ENCODE data around the gene CNOT4. TPM values are rescaled to one million over a fixed set of nuclear protein-coding genes. Genes with fewer than 3 reads are reported as not detected.
A peak's percentile ranks its signal among the peaks of the same experiment; 100 is the strongest.

Gene CNOT4
- total RNA-seq, 1 experiment from 2014 or later = 16.6 TPM

DNA sequence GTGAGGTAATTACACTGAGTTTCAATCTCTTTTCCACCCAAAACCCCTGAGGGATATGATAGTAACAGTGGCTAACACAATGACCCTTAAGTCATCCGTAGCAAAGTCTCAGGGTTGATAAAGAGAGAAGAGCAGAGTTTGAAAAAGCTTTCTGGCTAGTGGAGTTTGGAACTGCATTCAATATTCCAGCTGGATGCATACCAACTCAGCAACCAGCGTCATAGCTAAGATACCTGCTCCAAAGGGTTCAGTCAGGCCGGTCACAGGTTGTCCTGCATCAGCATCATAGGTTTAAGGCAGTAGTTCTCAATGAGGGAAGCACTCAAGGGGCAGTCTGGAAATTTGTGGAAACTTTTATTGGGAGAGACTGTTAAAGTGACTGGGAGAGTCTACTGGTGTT is 93.5 kb downstream of the CNOT4 start (continued):
- TF ChIP-seq EGR1 (IDR thresholded peaks at IDR 0.05; ENCODE audit: low read depth) (no peak), CEBPB (IDR thresholded peaks at IDR 0.05; ENCODE audit: low read depth) (no peak)
- TF ChIP-seq, protein P1, sequence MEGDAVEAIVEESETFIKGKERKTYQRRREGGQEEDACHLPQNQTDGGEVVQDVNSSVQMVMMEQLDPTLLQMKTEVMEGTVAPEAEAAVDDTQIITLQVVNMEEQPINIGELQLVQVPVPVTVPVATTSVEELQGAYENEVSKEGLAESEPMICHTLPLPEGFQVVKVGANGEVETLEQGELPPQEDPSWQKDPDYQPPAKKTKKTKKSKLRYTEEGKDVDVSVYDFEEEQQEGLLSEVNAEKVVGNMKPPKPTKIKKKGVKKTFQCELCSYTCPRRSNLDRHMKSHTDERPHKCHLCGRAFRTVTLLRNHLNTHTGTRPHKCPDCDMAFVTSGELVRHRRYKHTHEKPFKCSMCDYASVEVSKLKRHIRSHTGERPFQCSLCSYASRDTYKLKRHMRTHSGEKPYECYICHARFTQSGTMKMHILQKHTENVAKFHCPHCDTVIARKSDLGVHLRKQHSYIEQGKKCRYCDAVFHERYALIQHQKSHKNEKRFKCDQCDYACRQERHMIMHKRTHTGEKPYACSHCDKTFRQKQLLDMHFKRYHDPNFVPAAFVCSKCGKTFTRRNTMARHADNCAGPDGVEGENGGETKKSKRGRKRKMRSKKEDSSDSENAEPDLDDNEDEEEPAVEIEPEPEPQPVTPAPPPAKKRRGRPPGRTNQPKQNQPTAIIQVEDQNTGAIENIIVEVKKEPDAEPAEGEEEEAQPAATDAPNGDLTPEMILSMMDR (IDR thresholded peaks at IDR 0.05 in 2 of 3, conservative IDR thresholded peaks at IDR 0.05 in 1 of 3; ENCODE audit: borderline replicate concordance in 1 of 3, insufficient read depth in 1 of 3, low read depth in 2 of 3, low read length in 2 of 3) = no peak

DNA sequence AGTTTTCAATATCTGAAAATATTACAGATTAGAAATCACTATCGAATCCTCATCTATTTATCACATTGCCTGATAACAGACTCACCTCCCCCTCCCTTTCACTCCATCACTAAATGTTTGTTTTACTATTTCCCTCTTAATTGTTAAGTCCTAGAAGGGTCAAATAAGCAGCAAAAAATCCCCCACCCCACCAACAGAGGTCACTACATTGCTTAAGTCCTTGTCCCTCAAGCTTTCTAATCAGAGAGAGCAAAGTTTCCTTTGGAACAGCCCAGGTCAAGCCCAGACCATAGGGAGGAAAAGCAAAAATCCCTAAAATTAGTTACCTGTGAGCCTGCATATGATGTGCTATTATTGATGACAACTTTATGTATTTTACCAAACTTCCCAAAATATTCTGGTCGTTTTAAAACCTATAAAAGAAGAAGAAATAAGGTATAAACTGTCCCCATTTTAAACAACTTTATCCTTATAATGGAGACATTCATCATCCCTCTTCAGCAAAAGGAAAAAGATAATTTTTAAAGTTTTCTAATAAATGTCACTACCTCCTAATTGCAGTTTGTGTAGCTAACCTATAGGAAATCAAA is 95.0 kb downstream of the CNOT4 start:
- Histone ChIP-seq H3K9ac (ENCODE audit: low read length) (no peak overlapping the region), H3K79me2 (ENCODE audit: insufficient read depth, low read length) (no peaks in the 10 kb centered on the region; the same call in 1 of the 2 replicates), H3K27ac (ENCODE audit: low read depth, low read length) (no peak overlapping the region), H3K9me3 (ENCODE audit: control insufficient read depth in 1 of 2, insufficient read depth in 1 of 2, low read depth in 1 of 2, low read length in 2 of 2) (no peaks in the 10 kb centered on the region), H2AFZ (ENCODE audit: low read depth, low read length, poor library complexity, severe bottlenecking) (no peak overlapping the region), H3K9me2 (ENCODE audit: insufficient read depth) (no peaks in the 10 kb centered on the region), H3K4me2 (ENCODE audit: low read length) (no peak overlapping the region), H4K20me1 (ENCODE audit: insufficient read depth) (peaks cover 4% of the 10 kb centered on the region; the same call in 1 of the 2 replicates), H3K4me1 (ENCODE audit: control insufficient read depth in 1 of 2, insufficient read depth in 2 of 2, low read length in 2 of 2) (no peaks in the 10 kb centered on the region; a peak in 1 of 4 replicates), H3K27me3 (ENCODE audit: insufficient read depth, low read length) (no peaks in the 10 kb centered on the region), H3K36me3 (ENCODE audit: control insufficient read depth in 1 of 2, insufficient read depth in 2 of 2, low read length in 2 of 2) (peaks cover 0 to 2% of the 10 kb centered on the region in 2 experiments; a peak in 1 of 4 replicates), H3K4me3 (replicated peaks in 1 of 2; ENCODE audit: low read depth in 1 of 2, low read length in 2 of 2) (no peak overlapping the region)
- DNase-seq (ENCODE audit: low read depth, low spot score) (peak; percentile 65), ATAC-seq (peak; percentile 85)
- CTCF ChIA-PET = interaction anchor here (1.0 to 1.5 kb wide), 2 partner anchors 9 to 230 kb away, joined by 4 to 6 read pairs; no protein-coding TSS in a partner anchor
- RAD21 ChIA-PET (ENCODE audit: low non-redundant PET in 1 of 2, low total read pairs in 2 of 2, uncharacterized antibody in 2 of 2, unreplicated experiment in 2 of 2) = no interaction called here
- peak; percentile 46 for TF ChIP-seq RAD21 (IDR thresholded peaks at IDR 0.05; ENCODE audit: low read depth)
- no peak for TF ChIP-seq FOSL1 (IDR thresholded peaks at IDR 0.05; ENCODE audit: low read depth)
- TF ChIP-seq, protein P1 (IDR thresholded peaks at IDR 0.05 in 2 of 3, conservative IDR thresholded peaks at IDR 0.05 in 1 of 3; ENCODE audit: borderline replicate concordance in 1 of 3, insufficient read depth in 1 of 3, low read depth in 2 of 3, low read length in 2 of 3) = peak; percentile 39 to 73 (median 73); a peak in 5 of 6 replicates
- BruUV-seq (replicated peaks) = no TSS peak
- POLR2A ChIA-PET = no interaction called here
- intact Hi-C loops (cut with micrococcal nuclease) = no loop called here
